GM19438 (cell line): ENCODE measurements around the gene YWHAQ.
"Not testable (repeated sequence)": the region's sequence is repeated elsewhere in the genome, so short reads cannot be mapped to it uniquely, and the experiment has no call there.

Source experiments
- ATAC-seq: cut with Tn5 transposase; IDR thresholded peaks from one replicate; pipeline ENCODE4 v1.9.1; 2021; ENCODE audit warnings: low read depth; ENCODE audit not compliant: unreplicated experiment

YWHAQ gene

GRCh38 chr2:9596621-9597311, 34.0 kb downstream of the YWHAQ start:
- no peak for ATAC-seq

DNA sequence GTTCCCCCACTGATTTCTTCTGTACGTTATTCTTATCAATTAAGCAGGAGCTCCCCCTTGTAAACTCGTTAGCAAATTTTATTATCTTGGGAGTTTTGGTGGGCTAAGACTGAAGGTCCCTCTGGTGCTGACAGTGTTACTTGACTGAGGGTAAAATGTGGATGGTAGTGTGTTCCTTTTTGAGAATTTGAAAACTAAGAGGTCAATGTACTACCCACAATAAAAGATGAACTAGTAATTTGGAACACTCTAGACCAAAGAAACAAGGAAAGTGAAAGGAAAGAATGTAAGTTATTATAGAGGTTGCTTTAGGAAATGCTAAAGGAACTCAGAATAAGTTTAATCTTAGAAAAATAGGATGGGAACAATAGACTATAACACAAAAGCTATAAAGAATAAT, 35.1 kb downstream of the YWHAQ start:
- no peak for ATAC-seq

GRCh38 chr2:9595256-9595655, 35.5 kb downstream of the YWHAQ start:
- ATAC-seq, result not testable (repeated sequence)

DNA sequence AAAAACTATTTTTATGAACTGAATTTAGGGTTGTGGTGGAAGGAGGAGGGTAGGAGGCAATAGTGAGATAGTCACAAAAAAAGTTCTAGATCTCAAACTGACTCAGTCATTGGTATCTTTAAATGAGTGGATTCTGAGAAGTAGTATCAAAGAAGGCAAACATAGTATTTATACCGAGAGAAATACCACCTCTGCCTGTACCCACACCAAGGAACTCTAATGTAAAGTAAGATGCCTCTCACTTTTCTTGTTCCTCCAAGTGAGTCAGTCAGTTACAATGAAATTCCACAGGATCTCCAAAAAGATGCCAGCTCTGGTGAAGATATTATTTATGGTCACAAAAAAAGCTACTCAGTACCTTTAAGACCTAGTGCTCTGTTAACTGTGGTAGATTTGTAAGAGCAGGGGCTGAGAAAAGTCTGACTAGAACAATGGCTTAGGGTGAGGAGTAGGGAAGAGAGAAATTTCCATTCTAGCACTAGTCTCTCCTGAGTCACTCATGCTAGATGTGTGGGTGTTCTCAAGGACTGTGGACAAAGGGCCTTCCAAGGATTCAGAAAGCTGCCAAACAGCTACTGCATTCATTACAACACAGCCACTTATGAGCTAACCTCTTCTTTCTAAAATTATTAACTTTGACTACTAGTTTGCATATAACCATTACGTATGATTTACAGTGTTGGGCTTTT, 36.3 kb downstream of the YWHAQ start:
- no peak for ATAC-seq

DNA sequence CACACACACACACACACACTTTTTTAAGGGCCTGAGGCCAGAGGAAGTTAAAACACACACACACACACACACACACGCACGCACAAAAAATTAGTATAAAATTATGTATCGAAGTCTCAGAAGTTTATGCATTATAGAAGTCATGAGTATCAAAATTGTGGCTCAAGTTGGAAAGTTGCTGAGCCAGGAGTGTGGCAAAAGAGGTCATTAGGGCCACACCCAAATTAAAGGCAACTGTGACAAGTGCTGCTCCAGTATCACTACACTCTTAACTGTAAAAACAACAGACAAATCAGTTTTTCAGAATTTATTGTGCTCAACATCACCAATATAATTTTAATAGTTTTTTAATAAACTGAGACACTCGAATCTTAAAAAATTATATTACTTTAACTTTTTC, 36.9 kb downstream of the YWHAQ start:
- ATAC-seq, result no peak

- no peak for ATAC-seq
Observed at GRCh38 chr2:9592699-9593098, 38.1 kb downstream of the YWHAQ start.

- ATAC-seq, result no peak
Observed at GRCh38 chr2:9590641-9591040, 40.2 kb downstream of the YWHAQ start.

DNA sequence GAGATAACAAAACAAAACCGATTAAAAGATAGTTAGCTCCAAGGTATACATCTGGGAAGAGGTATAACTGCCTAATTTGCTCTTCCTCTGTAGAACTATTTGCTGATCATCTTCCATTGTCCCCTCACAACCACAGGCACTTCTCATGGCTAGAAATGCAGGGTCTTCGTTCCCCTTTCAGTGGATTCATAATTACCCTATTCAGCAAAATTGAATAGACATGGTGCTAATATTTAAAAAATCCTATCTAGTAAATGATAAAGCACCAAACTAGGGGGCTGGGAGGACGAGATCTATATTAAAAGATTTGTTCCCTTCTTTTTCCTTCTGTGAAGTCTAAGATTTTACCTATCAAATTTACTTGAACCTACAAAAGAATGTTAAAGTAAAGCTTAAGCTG, 44.3 kb downstream of the YWHAQ start:
- no peak for ATAC-seq

- no peak for ATAC-seq
Observed at GRCh38 chr2:9585486-9585885, 45.3 kb downstream of the YWHAQ start.

DNA sequence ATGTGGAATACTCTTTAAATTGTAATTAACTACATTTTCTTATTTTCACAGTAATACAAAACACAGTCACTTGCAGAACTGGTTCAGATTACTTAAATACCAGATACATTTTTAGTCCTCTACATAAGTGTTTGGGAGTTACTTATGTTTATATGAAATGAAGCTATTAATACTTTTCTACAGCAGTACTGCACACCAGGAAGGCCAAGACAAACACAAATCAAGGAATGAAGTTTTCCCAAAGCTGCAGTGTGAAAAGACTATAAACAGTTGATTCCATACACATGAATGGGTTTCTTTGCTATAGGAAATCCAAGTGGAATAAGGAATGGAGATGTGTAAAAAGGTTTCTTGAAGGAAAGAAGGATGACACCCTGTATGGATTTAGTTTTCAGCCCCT, 45.9 kb downstream of the YWHAQ start:
- ATAC-seq, result not testable (repeated sequence)

DNA sequence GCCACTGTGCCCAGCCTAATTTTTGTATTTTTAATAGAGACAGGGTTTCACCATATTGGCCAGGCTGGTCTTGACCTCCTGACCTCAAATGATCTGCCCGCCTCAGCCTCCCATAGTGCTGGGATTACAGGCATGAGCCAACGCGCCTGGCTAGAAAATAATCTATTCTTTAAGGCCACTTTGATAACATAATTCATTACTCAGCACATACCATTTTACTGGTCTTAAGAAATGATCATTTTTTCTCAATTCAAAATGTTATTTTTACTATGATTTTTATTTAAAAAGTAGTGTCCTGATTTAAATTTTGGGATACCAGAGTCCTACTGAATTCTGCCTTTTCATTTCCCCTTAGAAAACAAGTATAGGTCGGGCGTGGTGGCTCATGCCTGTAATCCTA, 48.2 kb downstream of the YWHAQ start:
- no peak for ATAC-seq

GRCh38 chr2:9578467-9579235, 52.1 kb downstream of the YWHAQ start:
- ATAC-seq, result no peak

GRCh38 chr2:9574331-9574730, 56.5 kb downstream of the YWHAQ start:
- ATAC-seq, result no peak

DNA sequence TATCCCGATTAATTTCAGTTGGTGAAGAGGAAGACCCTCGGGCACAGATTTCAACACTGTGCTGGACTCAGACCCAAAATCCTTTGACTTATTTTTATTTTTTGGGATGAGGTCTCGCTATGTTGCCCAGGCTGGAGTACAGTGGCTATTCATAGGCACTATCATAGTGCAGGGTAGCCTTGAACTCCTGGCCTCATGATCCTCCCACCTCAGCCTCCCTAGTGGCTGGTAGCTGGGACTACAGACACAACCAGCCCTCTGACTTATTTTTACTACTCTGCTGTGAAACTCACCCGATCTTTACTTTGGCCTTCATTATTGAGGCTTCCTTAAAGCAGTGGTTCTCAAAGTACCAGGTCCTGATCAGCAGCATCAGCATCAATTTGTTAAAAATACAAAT, 57.0 kb downstream of the YWHAQ start:
- no peak for ATAC-seq

DNA sequence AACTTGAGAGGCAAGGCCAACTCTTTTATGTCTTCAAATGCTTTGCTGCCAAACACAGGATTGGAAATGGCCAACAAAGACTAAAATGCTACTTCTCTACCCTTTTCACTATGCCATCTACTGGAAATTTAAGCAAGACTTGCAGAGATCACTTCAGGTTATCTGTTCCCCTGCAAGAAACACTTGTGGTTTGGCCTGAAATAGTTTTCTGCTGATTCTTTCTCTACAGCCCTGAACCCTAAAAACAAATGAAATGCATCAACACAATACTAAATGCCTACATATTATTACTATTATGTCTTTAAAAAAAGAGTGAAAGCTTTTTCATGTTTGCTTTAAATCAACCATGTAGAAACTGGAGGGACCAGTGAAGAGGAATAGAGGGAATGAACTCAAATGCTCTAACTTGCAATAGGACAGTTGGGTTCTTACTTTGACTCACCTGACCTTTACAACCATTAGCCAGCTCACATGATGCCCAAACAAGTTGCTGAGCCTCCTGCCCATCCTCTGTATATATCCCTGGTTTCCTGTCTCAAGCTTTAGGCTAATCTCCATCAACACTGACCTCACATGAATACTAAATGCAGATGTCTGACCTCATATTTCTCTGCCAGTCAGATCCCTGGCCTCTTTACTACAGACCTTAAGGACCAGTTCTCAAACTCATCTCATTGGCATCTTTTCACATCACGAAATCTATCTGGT, 57.6 kb downstream of the YWHAQ start:
- ATAC-seq, result no peak

- ATAC-seq, result no peak
Observed at GRCh38 chr2:9570182-9571060, 60.4 kb downstream of the YWHAQ start.

- ATAC-seq, result no peak
Observed at GRCh38 chr2:9565436-9566153, 65.2 kb downstream of the YWHAQ start.

- no peak for ATAC-seq
Observed at GRCh38 chr2:9560628-9561027, 70.2 kb downstream of the YWHAQ start.

- ATAC-seq, result no peak
Observed at GRCh38 chr2:9558948-9559381, 71.8 kb downstream of the YWHAQ start.
